ENCODE measurements around the gene PI16. TPM values are rescaled to one million over a fixed set of nuclear protein-coding genes. Genes with fewer than 3 reads are reported as not detected.
"Not testable (repeated sequence)": the region's sequence is repeated elsewhere in the genome, so short reads cannot be mapped to it uniquely, and the experiment has no call there.

PI16 gene
- total RNA-seq, 1 donor from 2014 or later, result 25.9 TPM

- Histone ChIP-seq H3K36me3 (no peaks in the 10 kb centered on the region), H3K27me3 (ENCODE audit: low read depth) (no peaks in the 10 kb centered on the region), H3K4me3 (no peak overlapping the region), H3K4me1 (peaks cover 4% of the 10 kb centered on the region), H3K27ac (replicated peaks) (no peak overlapping the region), H3K9me3 (replicated peaks) (no peaks in the 10 kb centered on the region)
- DNase-seq, result no peak
- intact Hi-C loops (cut with micrococcal nuclease), result no loop called here
- TF ChIP-seq, protein P1, sequence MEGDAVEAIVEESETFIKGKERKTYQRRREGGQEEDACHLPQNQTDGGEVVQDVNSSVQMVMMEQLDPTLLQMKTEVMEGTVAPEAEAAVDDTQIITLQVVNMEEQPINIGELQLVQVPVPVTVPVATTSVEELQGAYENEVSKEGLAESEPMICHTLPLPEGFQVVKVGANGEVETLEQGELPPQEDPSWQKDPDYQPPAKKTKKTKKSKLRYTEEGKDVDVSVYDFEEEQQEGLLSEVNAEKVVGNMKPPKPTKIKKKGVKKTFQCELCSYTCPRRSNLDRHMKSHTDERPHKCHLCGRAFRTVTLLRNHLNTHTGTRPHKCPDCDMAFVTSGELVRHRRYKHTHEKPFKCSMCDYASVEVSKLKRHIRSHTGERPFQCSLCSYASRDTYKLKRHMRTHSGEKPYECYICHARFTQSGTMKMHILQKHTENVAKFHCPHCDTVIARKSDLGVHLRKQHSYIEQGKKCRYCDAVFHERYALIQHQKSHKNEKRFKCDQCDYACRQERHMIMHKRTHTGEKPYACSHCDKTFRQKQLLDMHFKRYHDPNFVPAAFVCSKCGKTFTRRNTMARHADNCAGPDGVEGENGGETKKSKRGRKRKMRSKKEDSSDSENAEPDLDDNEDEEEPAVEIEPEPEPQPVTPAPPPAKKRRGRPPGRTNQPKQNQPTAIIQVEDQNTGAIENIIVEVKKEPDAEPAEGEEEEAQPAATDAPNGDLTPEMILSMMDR (IDR thresholded peaks at IDR 0.05; ENCODE audit: borderline replicate concordance), result no peak
Measured at GRCh38 chr6:36936824-36937223, 17.7 kb upstream of the PI16 start.

DNA sequence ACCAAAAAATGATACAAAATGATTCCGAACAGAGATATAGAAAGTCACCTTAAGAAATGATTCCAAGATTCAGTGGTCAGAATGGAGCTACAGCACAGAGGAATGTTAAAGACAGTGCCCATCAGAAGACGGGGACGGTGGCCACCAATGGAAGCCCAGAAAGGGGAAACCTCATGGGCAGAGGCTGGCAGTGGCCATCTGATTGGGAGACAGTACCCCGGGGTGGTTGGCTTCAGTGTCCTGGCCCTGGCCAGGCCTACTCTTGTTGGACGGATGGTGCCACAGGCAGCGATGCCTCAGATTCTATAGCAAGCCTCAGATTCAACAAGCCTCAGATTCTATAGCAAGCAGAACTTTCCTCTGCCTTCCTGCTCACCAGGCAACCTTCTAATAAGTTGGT lies 16.6 kb upstream of the PI16 start:
- DNase-seq, result no peak
- H3K36me3 ChIP-seq, result no peaks in the 10 kb centered on the region
- intact Hi-C loops (cut with micrococcal nuclease), result no loop called here
- no peaks in the 10 kb centered on the region for H3K27me3 ChIP-seq (ENCODE audit: low read depth)
- peaks cover 4% of the 10 kb centered on the region for H3K4me1 ChIP-seq
- TF ChIP-seq, protein P1 (IDR thresholded peaks at IDR 0.05; ENCODE audit: borderline replicate concordance), result no peak
- no peak overlapping the region for H3K27ac ChIP-seq (replicated peaks)
- H3K9me3 ChIP-seq (replicated peaks), result no peaks in the 10 kb centered on the region
- no peak overlapping the region for H3K4me3 ChIP-seq

GRCh38 chr6:36938536-36938935 lies 16.0 kb upstream of the PI16 start:
- no peak for DNase-seq
- H3K36me3 ChIP-seq, result no peaks in the 10 kb centered on the region
- no peaks in the 10 kb centered on the region for H3K27me3 ChIP-seq (ENCODE audit: low read depth)
- H3K4me1 ChIP-seq, result peaks cover 4% of the 10 kb centered on the region
- TF ChIP-seq, protein P1 (IDR thresholded peaks at IDR 0.05; ENCODE audit: borderline replicate concordance), result no peak
- H3K9me3 ChIP-seq (replicated peaks), result no peaks in the 10 kb centered on the region
- H3K4me3 ChIP-seq, result no peak overlapping the region
- no peak overlapping the region for H3K27ac ChIP-seq (replicated peaks)
- intact Hi-C loops (cut with micrococcal nuclease), result no loop called here

DNA sequence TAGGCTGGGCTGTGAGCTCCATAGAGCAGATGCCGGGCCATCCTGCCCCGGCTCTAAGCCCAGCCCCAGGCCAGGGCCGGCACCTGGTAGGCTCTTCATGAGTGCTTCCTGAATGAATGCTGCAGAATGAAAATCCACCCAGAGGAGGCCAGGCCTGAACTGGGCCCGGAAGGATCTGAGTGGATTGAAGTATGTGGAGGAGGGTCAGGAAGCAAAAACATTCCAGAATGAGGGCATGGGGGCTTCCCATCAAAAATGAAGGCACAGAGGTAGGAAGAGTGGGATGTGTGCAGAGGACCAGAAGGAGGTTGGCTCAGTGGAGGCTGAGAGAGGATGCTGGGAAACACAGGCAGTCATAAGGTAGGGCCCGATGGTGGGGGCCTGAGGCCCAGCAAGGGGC lies 15.5 kb upstream of the PI16 start:
- H3K4me1 ChIP-seq; H3K27me3 ChIP-seq (ENCODE audit: low read depth); H3K27ac ChIP-seq (replicated peaks); H3K9me3 ChIP-seq (replicated peaks); DNase-seq; H3K36me3 ChIP-seq; H3K4me3 ChIP-seq; intact Hi-C loops (cut with micrococcal nuclease): not testable (repeated sequence)

DNA sequence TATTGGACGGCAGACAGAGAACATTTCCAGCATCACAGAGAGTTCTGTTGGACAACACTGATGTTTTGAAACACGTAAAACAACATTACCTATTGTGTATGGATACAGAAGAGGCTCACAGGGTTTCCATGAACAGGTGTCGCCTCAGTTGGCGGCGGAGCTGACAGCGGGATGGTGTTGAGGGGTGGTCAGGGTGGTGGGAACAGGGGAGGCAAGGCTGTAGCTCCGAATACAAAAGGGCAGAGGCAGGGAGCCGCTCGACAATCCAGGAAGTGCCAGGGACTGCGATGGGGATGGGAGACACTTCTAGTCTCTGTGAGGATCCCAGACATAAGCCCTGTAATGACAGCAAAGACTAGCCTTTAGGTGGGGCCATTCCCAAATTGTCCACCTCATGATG lies 14.5 kb upstream of the PI16 start:
- no peak overlapping the region for H3K27ac ChIP-seq (replicated peaks)
- no peak for DNase-seq
- TF ChIP-seq, protein P1 (IDR thresholded peaks at IDR 0.05; ENCODE audit: borderline replicate concordance), result no peak

DNA sequence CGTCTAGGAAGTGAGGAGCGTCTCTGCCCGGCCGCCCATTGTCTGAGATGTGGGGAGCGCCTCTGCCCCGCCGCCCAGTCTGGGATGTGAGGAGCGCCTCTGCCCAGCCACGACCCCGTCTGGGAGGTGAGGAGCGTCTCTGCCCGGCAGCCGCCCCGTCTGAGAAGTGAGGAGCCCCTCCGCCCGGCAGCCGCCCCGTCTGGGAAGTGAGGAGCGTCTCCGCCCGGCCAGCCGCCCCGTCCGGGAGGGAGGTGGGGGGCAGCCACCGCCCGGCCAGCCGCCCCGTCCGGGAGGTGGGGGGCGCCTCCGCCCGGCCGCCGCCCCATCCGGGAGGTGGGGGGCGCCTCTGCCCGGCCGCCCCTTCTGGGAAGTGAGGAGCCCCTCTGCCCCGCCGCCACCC lies 13.0 kb upstream of the PI16 start:
- H3K4me3 ChIP-seq, result not testable (repeated sequence)

More for the DNA sequence above, 14.5 kb upstream of the PI16 start:
- H3K4me3 ChIP-seq, result no peak overlapping the region
- no peaks in the 10 kb centered on the region for H3K27me3 ChIP-seq (ENCODE audit: low read depth)
- no peaks in the 10 kb centered on the region for H3K36me3 ChIP-seq
- intact Hi-C loops (cut with micrococcal nuclease), result no loop called here
- H3K9me3 ChIP-seq (replicated peaks), result no peaks in the 10 kb centered on the region
- peaks cover 4% of the 10 kb centered on the region for H3K4me1 ChIP-seq

GRCh38 chr6:36942329-36942728 lies 12.2 kb upstream of the PI16 start:
- intact Hi-C loops (cut with micrococcal nuclease); H3K36me3 ChIP-seq; DNase-seq; H3K4me1 ChIP-seq; H3K4me3 ChIP-seq; H3K9me3 ChIP-seq (replicated peaks); H3K27ac ChIP-seq (replicated peaks); H3K27me3 ChIP-seq (ENCODE audit: low read depth): not testable (repeated sequence)

More for the DNA sequence above, 13.0 kb upstream of the PI16 start:
- H3K27me3 ChIP-seq (ENCODE audit: low read depth); DNase-seq; H3K9me3 ChIP-seq (replicated peaks); H3K27ac ChIP-seq (replicated peaks); intact Hi-C loops (cut with micrococcal nuclease); H3K36me3 ChIP-seq; H3K4me1 ChIP-seq: not testable (repeated sequence)
